Cerebellar nuclear complex (tissue), 1 donor: Measurements from ENCODE around the gene CCNH.

Source experiments
- DNase-seq, 2 experiments: peaks; one replicate each; lab custom pipeline; 2025; lab: John Stamatoyannopoulos, UW

Gene CCNH

DNA sequence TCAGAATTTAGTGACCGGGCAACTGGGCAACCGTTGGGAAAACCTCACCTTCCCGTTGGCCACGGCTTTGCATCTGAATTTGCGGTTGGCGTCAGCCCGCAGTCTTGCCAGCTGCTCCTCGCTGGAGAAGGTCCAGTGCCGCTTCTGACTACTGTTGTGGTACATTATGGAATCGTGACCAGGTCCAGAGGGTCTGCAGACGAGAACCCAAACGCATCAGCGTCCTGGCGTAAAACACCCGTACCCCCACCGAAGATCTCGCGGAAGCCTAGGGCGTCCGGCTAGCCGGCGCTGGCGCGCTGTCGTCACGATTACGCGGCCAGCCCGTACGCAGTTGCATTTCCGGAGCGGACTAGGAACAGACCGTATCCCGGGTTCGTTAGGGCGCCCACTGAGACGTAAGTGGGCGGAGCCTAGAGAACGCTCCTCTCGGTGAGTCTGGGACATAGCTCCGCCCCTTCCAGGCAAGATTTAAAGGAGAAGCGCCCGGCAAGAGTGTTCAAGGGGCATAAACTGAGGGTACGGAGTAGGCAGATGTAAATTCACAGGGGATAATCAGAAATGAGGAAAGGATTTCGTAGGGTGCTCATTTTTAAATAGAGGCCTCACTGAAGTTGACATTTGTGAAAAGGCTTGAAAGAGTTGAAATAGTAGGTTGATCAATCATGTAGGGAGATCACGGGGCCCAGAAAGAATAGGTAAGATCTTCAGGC, at the start of gene CCNH:
TSS of gene CCNH (minus strand) at position 301 of the 713 bp plus-strand sequence. CDS start at position 165, 136 bp downstream.
- peak; percentile 81 to 97 for DNase-seq

DNA sequence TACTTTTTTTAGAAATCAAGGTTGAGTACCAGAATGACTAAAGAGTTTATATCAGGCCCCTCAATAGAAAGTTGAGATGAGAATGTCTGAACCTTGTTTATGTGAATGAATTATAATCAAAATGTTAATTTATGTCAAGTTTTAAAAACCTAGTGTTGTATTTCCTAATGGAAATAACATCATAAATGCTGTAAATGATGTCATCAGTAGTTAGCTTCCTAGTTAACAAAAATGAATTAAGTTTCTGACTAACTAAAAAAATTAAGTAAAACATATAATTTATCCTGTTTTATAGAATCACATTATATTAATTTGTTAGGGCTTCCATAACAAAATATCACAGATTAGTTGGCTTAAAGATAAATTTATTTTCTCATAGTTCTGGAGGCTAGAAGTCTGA, 45.0 kb upstream of the CCNH start:
- no peak for DNase-seq

DNA sequence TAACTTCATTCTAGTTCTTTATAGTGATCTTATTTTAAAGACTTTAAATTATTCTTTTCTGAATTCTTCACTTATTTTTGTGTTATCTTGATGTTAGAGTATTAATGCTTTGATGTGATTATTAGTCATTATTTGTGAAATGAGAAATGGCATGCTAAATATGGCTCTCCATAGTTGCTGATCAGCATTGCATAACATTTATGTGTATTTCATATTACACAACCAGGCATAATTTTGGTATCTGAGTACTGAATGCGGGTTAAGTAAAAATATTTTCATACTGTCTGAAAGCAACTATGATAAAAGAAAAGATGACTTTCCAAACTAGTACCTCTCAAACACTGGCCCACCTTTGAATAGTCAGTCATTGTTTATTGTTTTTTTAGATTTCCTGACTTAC, 41.1 kb upstream of the CCNH start:
- DNase-seq, result no peak

DNA sequence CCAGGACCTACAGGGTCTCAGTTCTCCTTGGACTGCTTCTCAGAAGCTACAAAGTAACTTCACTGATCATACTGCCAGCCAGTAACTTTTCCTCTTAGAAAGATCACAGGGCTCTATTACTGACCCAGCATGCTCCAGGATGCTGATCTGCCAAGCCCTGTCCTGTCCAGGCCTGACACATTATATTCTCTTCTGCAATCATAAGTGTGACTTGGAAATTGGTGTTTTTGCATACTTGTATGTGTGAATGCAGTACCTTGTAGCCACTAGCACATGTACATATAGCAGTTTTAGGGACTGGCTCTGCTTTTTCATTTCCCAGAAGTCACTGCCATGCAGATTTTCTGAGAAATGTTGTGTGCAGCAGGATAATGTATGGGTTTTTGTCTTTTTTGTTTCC, 40.1 kb upstream of the CCNH start:
- no peak for DNase-seq

DNA sequence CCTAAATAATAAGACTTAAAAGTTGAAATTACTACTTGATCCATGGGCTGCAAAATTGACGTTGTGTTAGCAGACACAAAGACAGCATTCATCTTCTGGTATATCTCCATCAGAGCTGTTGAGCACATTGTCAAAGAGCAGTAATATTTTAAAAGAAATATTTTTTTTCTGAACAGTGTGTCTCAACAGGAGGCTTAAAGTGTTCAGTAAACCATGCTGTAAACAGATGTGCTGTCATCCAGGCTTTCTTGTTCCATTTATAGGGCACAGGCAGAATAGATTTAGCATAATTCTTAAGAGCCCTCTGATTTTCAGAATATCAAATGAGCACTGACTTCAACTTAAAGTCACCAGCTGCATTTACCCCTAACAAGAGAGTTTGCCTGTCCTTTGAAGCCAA, 29.7 kb upstream of the CCNH start:
- no peak for DNase-seq

DNA sequence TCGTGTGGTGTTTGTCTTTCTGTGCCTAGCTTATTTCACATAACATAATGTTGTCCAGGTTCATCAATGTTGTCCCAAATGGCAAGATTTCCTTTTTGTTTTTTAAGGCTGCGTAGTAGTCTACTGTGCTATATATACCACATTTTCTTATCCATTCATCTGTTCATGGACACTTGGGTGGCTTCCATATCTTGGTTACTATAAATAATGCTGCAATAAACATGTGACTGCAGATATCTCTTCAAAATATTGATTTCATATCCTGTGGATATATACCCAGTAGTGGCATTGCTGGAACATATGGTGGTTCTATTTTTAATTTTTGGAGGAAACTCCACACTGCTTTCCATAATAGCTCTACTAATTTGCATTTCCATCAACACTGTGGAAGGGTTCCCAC, 25.5 kb upstream of the CCNH start:
- DNase-seq, result no peak

DNA sequence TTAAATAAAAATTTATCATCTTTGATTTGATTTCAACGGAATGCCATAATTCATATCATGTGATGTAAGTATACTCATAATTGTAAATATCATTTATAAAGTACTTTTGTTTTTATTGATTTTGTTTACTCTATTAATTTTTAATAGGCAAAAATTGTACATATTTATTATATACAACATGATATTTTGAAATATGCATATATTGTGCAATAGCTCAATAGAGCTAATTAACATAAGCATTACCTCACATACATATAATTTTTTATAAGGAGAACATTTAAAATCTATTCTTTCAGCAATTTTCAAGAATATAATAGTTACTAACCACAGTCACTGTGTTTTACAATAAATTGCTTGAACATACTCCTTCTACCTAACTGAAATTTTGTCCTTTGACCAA, 25.0 kb upstream of the CCNH start:
- no peak for DNase-seq

DNA sequence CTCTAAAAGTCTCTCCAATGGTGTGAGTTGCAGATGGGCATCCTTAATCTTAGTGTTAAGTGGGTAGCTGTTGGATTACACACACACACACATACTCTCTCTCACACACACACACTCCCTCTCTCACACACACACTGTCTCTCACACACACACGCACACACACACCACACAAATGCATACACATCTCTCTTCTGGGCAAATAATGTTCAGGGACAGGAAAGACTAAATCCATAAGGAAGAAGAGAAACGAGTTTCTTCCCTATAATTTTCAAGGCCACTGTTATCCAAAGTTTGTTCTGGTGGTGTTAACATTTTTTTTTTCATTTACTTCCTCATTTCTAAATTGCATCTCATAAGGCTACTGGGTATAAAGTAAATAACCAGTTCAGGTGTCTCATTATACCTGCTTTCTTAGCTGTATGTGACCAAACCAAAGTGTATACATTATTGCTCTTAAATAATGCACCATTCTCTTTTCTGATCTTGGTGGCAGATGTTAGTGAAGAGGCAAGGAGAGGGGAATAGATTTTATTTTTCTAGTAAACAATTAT, 22.5 kb upstream of the CCNH start:
- DNase-seq, result no peak

DNA sequence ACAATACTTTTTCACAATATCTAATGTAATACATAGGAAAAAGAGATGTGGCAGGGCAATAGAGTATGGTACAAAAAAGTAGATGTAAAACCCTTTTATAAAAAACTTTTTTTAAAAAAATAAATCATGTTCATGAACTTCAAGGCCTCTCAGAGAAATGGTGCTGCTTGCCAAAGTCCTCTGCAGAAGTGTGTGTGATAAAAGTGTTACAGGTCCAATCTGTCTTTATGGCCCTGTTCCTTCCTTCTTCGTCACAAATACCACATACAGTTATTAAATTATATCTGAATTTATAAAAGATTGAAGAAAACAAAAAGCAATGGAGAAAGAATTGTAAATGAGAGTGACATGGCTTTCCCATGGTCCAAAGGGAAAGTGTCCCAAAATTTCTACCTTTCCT, 21.7 kb upstream of the CCNH start:
- DNase-seq, result no peak

DNA sequence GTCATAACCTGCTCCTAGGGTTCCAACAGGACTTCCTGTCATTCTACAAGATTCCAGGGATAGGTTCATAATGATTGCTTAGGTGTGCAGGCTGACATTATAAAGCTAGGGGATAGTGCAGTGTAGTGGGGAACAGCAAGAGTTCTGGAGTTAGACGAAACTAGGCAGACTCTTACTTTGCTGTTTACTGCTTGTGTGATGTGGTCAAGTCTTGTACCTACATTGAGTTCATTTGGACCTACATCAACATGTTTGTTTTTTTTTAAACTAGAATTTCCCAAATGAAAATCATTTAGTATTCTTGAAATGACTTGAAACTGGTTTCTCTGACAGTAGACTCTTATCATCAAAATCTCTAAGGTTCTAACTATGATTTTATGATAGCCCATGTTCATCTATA, 21.2 kb upstream of the CCNH start:
- no peak for DNase-seq

DNA sequence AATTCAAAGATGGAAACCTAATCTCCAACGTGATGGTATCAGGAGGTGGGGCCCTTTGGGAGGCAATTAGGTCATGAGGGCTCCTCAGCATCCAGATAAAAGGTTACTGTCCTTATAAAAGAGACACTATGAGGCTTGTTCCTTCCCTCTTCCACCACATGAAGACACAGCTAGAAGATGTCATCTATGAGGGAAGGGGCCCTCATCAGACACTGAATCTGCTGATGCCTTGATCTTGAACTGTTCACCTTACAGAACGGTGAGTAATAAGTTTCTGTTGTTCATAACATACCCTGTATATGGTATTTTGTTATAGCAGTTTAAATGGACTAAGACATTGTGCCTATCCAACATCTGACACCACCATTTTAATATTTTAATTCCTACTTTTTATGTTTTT, 19.7 kb upstream of the CCNH start:
- DNase-seq, result no peak

DNA sequence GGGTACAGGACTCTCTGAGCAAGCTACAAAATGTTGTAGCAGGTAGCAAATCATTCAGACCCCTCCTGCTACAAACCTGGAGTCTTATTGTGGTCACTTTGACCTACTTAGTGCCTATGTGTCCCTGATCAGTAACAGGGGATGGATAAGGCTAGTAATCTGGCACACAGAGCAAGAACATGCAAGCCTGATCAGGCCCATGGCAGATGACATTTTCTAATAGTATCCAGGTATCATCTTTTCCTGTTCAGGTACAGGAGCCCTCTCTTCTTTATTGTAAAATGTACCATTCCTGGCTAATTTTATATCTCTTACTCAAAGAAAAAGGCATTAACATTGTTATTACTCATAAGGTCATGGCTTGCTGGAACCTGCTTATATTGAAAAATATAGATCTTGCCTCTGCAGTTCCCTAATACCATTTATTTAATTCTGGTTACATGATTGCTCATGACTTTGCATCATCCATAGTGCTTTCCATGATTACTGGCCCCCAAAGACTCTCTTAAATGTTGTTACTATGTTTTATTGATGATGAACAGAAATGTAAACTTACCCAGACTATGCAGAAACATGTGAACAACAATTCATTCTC, 18.2 kb upstream of the CCNH start:
- DNase-seq, result no peak

DNA sequence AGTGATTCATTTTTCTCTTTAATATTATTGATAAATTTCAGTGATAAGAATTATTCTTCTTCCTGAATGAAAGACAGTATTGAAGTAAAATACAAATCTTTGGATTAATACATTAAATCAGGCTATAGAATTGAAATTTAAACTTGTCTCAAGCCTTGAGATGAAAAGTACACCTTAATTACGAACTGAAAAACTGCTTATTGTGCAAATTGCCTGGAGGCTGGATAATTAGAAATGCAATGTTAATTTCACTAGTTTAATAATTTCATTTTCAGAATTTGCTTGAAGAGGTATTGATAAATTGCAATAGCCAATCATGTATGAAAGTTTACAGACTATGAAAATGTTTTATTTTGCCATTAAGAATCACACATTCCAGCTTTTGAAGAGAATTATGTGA, 11.0 kb upstream of the CCNH start:
- no peak for DNase-seq

DNA sequence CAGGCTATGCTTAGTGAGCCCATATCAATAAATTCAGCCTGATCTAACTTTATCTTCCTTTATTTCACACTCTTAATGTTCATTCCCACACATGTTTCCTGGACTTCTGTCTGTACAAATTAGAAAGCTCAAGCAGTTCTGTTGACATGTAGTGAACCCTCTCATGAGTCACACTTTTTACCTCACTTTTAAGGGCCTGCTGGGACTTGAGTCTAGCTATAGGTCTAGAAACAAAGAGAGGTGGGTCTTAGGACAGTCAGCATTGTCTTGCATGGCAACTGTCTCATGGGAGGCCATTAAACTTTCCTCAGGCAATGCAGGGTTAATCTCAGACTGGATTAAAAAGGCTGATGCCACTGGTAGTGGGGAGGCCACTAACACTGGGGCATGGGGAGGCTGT, 8.6 kb upstream of the CCNH start:
- DNase-seq, result no peak

DNA sequence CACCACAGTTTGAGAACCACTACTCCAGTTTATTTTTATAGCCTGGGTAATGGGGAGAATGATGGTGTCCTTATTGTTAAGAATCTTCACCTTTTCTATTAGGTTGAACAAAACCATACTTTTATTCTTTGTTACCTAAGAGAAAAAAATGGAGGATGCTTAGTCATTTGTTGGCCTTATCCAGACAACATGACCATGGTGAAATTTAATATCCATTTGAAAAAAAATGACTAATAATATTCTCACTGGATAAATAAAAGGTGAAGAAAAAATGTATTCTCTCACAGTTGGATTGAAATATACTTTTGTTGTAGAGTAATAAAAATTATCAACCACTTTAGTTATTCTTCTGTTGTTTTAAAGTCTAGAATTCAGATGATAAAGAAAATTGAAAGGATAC, 5.8 kb upstream of the CCNH start:
- DNase-seq, result no peak

DNA sequence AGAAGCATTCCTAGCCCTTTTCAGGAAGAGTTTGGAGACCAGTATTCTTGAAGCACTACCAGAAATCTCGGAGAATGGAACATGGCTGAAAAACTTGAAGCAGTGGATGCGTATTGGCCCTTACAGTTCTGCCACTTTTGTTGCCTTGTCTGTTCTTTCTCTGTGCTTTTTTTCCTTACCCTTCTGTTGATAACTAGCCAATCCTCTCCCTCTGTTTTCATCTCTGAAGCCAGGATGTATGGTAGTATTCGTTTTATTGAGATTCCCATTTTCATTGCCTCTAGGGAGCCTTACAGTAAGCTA, 564 bp upstream of the CCNH start:
- DNase-seq, result no peak

DNA sequence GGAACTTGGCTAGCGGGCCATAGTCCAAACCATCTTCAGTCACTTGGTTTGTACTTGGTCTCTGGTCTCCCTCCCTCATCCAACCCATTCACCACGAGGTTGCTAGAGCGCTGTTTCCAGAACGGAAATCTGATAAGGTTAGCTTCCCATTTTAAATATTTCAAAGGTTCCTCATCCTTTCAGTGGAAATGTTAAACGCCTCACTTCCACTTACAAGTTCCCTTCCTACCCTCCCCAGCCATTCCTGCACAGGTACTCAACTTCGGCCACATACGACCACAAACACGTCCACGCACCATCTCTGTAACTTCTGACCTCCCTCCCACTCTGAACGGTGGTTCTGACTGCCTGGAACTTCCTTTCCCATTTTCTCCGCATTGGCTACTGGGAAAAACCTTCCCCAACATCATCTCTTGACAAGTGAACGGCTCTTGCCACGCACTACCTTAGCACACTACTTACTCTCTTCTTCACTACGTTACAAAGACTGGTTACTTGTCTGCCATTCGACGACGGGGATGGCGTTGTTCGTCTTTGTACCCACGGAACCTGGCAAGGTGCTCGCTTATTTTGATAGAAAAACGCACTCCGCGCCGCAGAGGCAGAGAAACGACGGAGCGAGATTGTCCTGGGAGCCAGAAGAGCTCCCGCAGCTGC, 629 bp downstream of the CCNH start:
- no peak for DNase-seq

DNA sequence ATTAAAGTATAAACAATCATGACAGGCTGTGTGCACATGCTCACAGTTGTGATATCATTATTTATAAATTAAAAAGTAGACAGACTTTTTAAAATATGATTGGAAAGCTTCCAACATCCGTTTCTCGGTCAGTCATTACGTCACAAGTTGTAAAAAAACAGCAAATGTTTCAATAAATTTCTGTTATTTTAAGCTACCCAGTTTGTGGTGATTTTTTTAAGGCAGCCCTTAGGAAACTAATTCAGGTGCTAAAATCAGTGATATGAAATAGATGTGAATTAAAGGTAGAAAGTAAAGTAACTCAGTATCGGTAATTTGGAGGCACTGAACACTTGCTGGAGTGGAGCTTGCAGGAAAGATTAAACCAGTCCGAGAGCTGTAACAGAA, 1.2 kb downstream of the CCNH start:
- DNase-seq, result no peak

DNA sequence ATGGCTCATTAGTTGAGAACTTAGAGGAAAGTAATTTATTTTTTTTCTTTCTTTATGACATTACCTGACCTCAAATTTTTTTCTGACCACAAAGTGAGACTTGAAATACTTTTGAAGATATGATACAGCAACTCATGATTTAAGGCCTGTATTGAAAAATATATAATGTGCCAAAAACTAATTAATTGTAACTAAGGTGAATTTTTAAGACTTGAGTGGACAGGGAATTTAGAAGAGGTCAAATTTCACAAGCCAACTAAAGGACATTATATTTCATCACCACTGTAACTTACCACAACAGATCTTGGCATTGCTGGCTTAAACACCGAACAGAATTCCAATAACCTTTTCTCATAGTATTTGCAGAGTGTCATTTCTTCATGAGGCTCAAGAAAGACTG, 1.8 kb downstream of the CCNH start:
- DNase-seq, result no peak

DNA sequence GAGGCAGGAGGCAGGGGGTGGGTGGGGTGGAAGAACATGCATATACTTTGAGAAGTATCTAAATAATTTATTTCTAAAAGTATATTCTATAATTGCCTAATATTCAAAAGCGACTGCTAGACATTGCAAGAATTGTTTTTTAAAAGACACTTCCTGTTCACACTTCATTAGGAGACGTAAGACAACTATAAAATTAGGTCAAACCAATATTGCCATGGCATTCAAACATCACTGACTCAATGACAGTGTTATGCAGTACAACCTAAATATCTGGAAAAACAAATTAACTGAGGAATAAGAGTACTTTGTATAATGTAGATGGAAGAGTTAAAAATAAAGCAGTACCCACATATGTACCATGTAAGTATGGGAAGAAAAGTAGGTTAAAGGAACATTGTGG, 4.5 kb downstream of the CCNH start:
- no peak for DNase-seq

DNA sequence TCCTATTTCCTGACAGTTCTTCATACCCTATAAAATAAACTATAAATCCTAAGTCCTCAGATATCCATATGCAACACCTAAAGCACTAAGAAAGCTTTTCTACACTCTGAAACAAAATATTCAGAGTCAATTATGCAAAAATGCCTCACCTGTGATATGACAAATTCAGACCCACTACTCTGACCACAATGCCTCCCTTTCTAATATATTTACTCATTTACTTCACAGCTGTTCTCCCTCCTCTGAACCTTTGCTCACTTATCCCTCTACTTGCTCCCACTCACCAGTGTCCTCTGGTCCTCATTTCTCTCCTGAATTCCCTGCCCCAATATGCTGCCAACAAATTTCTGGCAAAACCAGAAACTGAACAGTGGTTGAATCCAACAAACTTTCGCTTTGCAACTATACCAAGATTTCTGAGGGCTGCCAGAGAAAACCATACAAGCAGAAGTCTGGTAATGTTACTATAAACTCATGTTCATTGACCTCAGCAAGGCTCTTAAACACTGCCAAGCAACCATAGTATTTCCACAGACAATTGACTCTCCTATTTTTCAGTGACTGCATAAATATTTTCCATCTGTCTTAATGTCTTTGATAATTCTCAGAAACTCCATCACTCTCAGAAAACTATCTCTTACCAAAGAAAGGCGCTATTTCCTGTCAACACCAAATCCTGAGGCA, 7.1 kb downstream of the CCNH start:
- DNase-seq, result no peak

DNA sequence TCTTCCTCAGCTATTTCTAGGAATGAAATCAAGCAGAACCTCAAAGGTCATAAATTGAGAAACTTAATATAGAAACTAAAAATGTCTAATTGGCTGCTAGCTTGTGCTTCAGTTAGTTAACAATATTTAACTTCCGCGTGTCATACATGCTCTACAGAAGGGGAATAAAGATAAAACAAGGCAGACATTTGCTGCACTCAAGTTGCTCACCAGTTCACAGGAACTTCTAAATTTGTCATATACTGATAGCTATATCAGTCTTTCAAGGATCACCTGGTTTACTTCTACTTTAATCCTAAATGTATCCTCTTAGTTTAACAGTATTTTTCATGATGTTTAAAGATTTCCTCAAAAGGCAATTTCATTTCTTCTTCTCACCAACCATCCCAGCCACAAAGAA, 8.4 kb downstream of the CCNH start:
- DNase-seq, result no peak

DNA sequence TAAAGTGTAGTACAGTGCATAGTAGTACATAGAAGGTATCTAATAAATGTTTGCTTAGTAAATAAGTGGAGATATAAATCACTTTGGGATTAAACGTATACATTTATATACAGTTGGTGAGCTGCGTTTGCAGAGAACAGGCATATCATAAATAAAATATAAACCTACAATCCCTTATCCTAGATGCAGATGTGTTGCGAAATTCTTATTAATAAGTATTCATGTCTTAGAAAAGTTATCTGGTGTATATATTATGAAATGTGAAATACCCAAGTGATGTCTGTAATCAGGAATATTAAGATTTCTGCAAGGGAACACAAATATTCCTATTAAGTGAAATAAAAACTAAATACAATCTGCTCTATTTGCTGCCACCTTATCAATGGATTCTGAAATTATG, 8.8 kb downstream of the CCNH start:
- DNase-seq, result no peak
